ENCODE results near the gene IFNL3. TPM values are rescaled to one million over a fixed set of nuclear protein-coding genes. Genes with fewer than 3 reads are reported as not detected.

The IFNL3 gene
- total RNA-seq, 1 experiment from 2014 or later = not detected

DNA sequence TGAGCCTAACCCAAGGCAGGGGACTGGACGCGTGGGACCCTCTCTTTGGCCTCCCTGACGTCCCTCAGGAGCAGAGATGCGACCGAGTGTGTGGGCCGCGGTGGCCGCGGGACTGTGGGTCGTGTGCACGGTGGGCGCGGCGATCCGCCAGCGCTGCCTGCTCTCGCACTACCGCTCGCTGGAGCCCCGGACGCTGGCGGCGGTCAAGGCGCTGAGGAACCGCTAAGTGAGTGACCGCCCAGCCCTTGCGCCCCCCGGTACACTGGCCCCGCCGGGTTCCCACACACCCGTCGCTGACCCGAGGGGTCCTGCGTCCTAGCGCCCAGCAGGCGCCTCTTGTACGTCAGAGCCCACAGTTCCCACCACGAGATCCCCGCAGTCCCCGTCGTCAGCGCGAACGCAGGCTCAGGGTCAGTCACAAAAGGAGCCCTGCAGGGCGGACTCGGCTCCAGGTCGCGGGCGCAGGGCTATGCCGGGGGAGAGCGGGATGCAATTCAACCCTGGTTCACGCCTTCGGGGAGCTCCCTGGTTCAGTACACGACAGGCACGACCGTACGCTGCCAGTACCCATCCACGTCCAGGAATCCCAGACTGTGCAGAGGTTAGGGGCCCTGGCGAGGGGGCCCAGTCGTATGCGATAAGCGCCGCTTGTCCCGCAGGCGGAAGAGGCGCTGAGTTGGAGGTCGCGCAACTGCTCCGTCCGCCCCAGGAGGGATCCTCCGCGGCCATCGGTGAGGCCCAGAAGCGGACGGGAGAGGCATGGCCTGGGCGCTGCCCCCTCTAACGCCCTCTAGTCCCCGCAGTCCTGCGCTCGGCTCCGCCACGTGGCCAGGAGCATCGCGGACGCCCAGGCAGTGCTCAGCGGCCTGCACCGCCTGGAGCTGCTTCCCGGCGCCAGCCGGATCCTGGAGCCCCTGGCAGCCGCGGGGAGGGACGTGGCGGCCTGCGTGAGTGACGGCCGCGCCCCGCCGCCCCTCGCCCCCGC is 19.8 kb upstream of the IFNL3 start (continued):
- peak; percentile 51 for TF ChIP-seq PRDM15 (CRISPR knock-in tag; IDR thresholded peaks at IDR 0.05)
- peak; percentile 84; the same call in 1 of the 2 replicates for TF ChIP-seq TCF7 (CRISPR knock-in tag; IDR thresholded peaks at IDR 0.05; ENCODE audit: low read depth)
- TF ChIP-seq HMGXB4 (CRISPR knock-in tag; IDR thresholded peaks at IDR 0.05) = peak; percentile 8; the same call in 1 of the 2 replicates
- no peak for TF ChIP-seq ELF4 (CRISPR knock-in tag; IDR thresholded peaks at IDR 0.05; ENCODE audit: low read depth)
- TF ChIP-seq ZNF281 (CRISPR knock-in tag; IDR thresholded peaks at IDR 0.05) = no peak; the same call in 1 of the 2 replicates
- peak; percentile 90; the same call in 1 of the 2 replicates for TF ChIP-seq TP53 (CRISPR knock-in tag; IDR thresholded peaks at IDR 0.05)
- TF ChIP-seq, protein P1, sequence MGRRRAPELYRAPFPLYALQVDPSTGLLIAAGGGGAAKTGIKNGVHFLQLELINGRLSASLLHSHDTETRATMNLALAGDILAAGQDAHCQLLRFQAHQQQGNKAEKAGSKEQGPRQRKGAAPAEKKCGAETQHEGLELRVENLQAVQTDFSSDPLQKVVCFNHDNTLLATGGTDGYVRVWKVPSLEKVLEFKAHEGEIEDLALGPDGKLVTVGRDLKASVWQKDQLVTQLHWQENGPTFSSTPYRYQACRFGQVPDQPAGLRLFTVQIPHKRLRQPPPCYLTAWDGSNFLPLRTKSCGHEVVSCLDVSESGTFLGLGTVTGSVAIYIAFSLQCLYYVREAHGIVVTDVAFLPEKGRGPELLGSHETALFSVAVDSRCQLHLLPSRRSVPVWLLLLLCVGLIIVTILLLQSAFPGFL (CRISPR knock-in tag; IDR thresholded peaks at IDR 0.05; ENCODE audit: borderline replicate concordance) = no peak

GRCh38 chr19:39263912-39264305 is 19.1 kb upstream of the IFNL3 start:
- ChIA-PET CTCF (no interaction called here), POLR2A (no interaction called here)
- no peak overlapping the region for H3K27ac Mint-ChIP-seq
- ATAC-seq (peak; percentile 38), DNase-seq (ENCODE audit: low spot score) (peak; percentile 53)
- H3K9me3 Mint-ChIP-seq = no peaks in the 10 kb centered on the region
- no peaks in the 10 kb centered on the region; the same call in 1 of the 2 replicates for H3K36me3 Mint-ChIP-seq
- H3K27me3 Mint-ChIP-seq (ENCODE audit: low read depth) = peaks cover 80% of the 10 kb centered on the region
- H3K4me1 Mint-ChIP-seq = peaks cover 12% of the 10 kb centered on the region; the same call in 1 of the 2 replicates
- H3K4me3 Mint-ChIP-seq = peak overlapping the region; percentile 41; the same call in 1 of the 2 replicates
- TF ChIP-seq NFE2L1 (CRISPR knock-in tag; IDR thresholded peaks at IDR 0.05) = no peak
- no peak for TF ChIP-seq CREB1 (CRISPR knock-in tag; IDR thresholded peaks at IDR 0.05)
- no peak for TF ChIP-seq ZNF317 (CRISPR knock-in tag; IDR thresholded peaks at IDR 0.05; ENCODE audit: borderline replicate concordance, low read depth)
- TF ChIP-seq ZNF232 (CRISPR knock-in tag; IDR thresholded peaks at IDR 0.05) = no peak
- no peak for TF ChIP-seq ATF1 (CRISPR knock-in tag; IDR thresholded peaks at IDR 0.05)
- TF ChIP-seq, protein P2, sequence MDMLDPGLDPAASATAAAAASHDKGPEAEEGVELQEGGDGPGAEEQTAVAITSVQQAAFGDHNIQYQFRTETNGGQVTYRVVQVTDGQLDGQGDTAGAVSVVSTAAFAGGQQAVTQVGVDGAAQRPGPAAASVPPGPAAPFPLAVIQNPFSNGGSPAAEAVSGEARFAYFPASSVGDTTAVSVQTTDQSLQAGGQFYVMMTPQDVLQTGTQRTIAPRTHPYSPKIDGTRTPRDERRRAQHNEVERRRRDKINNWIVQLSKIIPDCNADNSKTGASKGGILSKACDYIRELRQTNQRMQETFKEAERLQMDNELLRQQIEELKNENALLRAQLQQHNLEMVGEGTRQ (CRISPR knock-in tag; IDR thresholded peaks at IDR 0.05) = no peak
- TF ChIP-seq KAT7 (CRISPR knock-in tag; IDR thresholded peaks at IDR 0.05; ENCODE audit: borderline replicate concordance) = no peak
- TF ChIP-seq, protein P3, sequence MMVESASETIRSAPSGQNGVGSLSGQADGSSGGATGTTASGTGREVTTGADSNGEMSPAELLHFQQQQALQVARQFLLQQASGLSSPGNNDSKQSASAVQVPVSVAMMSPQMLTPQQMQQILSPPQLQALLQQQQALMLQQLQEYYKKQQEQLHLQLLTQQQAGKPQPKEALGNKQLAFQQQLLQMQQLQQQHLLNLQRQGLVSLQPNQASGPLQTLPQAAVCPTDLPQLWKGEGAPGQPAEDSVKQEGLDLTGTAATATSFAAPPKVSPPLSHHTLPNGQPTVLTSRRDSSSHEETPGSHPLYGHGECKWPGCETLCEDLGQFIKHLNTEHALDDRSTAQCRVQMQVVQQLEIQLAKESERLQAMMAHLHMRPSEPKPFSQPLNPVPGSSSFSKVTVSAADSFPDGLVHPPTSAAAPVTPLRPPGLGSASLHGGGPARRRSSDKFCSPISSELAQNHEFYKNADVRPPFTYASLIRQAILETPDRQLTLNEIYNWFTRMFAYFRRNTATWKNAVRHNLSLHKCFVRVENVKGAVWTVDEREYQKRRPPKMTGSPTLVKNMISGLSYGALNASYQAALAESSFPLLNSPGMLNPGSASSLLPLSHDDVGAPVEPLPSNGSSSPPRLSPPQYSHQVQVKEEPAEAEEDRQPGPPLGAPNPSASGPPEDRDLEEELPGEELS (CRISPR knock-in tag; IDR thresholded peaks at IDR 0.05) = no peak
- TF ChIP-seq, protein P1 (CRISPR knock-in tag; IDR thresholded peaks at IDR 0.05; ENCODE audit: borderline replicate concordance) = no peak
- no peak for TF ChIP-seq NR3C1 (CRISPR knock-in tag; conservative IDR thresholded peaks at IDR 0.05; ENCODE audit: low read depth)
- no peak for TF ChIP-seq ZBTB21 (CRISPR knock-in tag; IDR thresholded peaks at IDR 0.05; ENCODE audit: borderline replicate concordance)
